ENCODE data around the gene TRAPPC11. TPM values are rescaled to one million over a fixed set of nuclear protein-coding genes. Genes with fewer than 3 reads are reported as not detected.
"Not testable (repeated sequence)": the region's sequence is repeated elsewhere in the genome, so short reads cannot be mapped to it uniquely, and the experiment has no call there.

TRAPPC11 gene
- total and polyA plus RNA-seq, 9 donors = 21.2 to 52.7 (median 40.5) TPM

GRCh38 chr4:183624548-183624947 lies 34.5 kb upstream of the TRAPPC11 start:
- Histone ChIP-seq H3K4me3 (no peak overlapping the region), H3K27ac (no peak overlapping the region), H3K27me3 (no peaks in the 10 kb centered on the region), H3K36me3 (no peaks in the 10 kb centered on the region), H3K9me3 (no peaks in the 10 kb centered on the region), H3K4me1 (ENCODE audit: insufficient read depth) (peaks cover 10% of the 10 kb centered on the region)
- DNase-seq = peak in 1 of 5 donors; percentile 10
- intact Hi-C loops (cut with DNase I) = no loop called here
- no peak for TF ChIP-seq EP300 (IDR thresholded peaks at IDR 0.05)
- no peak for TF ChIP-seq POLR2A (IDR thresholded peaks at IDR 0.05)
- no peak for TF ChIP-seq CTCF (IDR thresholded peaks at IDR 0.05)
- 90 to 94% (median 93%) methylated on average over 6 of the region's 6 CpGs for WGBS, 3 donors

GRCh38 chr4:183626168-183626567 lies 32.9 kb upstream of the TRAPPC11 start:
- peak in 2 of 5 donors; percentile 4 to 13 for DNase-seq
- TF ChIP-seq CTCF (IDR thresholded peaks at IDR 0.05) (no peak), EP300 (IDR thresholded peaks at IDR 0.05) (no peak), POLR2A (IDR thresholded peaks at IDR 0.05) (no peak)
- 64 to 80% (median 71%) methylated on average over 6 of the region's 6 CpGs for WGBS, 3 donors
- no peaks in the 10 kb centered on the region for H3K27me3 ChIP-seq
- H3K9me3 ChIP-seq = no peaks in the 10 kb centered on the region
- H3K36me3 ChIP-seq = no peaks in the 10 kb centered on the region
- no peak overlapping the region for H3K4me3 ChIP-seq
- peaks cover 4% of the 10 kb centered on the region for H3K4me1 ChIP-seq (ENCODE audit: insufficient read depth)
- H3K27ac ChIP-seq = peak overlapping the region in 1 of 2 donors; percentile 31
- intact Hi-C loops (cut with DNase I) = no loop called here

GRCh38 chr4:183627286-183627685 lies 31.8 kb upstream of the TRAPPC11 start:
- H3K9me3 ChIP-seq; H3K27ac ChIP-seq; H3K4me3 ChIP-seq; H3K4me1 ChIP-seq (ENCODE audit: insufficient read depth); H3K36me3 ChIP-seq; H3K27me3 ChIP-seq; intact Hi-C loops (cut with DNase I): not testable (repeated sequence)
- DNase-seq = peak in 3 of 5 donors; percentile 5 to 11 (median 10)
- WGBS, 3 donors = 90 to 93% (median 91%) methylated on average over 5 of the region's 5 CpGs

- intact Hi-C loops (cut with DNase I) = no loop called here
- no peak overlapping the region for H3K27ac ChIP-seq
- TF ChIP-seq CTCF (IDR thresholded peaks at IDR 0.05) (no peak), POLR2A (IDR thresholded peaks at IDR 0.05) (no peak), EP300 (IDR thresholded peaks at IDR 0.05) (no peak)
- 88 to 97% (median 97%) methylated on average over 12 of the region's 12 CpGs for WGBS, 3 donors
- H3K4me3 ChIP-seq = no peak overlapping the region
- H3K4me1 ChIP-seq (ENCODE audit: insufficient read depth) = peaks cover 8% of the 10 kb centered on the region
- DNase-seq = peak in 1 of 5 donors; percentile 8
- H3K27me3 ChIP-seq = no peaks in the 10 kb centered on the region
- no peaks in the 10 kb centered on the region for H3K9me3 ChIP-seq
- no peaks in the 10 kb centered on the region for H3K36me3 ChIP-seq
These were observed 31.0 kb upstream of the TRAPPC11 start for GRCh38 chr4:183627979-183628588.

GRCh38 chr4:183631577-183632198 lies 27.4 kb upstream of the TRAPPC11 start:
- WGBS, 3 donors = 28 to 32% (median 31%) methylated on average over 11 of the region's 11 CpGs
- Histone ChIP-seq H3K27ac (peak overlapping the region in 1 of 2 donors; percentile 96), H3K4me1 (ENCODE audit: insufficient read depth) (peaks cover 14% of the 10 kb centered on the region), H3K27me3 (no peaks in the 10 kb centered on the region), H3K4me3 (no peak overlapping the region), H3K9me3 (no peaks in the 10 kb centered on the region), H3K36me3 (no peaks in the 10 kb centered on the region)
- intact Hi-C loops (cut with DNase I) = no loop called here
- no peak for TF ChIP-seq EP300 (IDR thresholded peaks at IDR 0.05)
- TF ChIP-seq POLR2A (IDR thresholded peaks at IDR 0.05) = no peak
- TF ChIP-seq CTCF (IDR thresholded peaks at IDR 0.05) = no peak
- peak in 4 of 5 donors; percentile 67 to 74 (median 70) for DNase-seq
